HepG2 (cell line): ENCODE measurements around the gene C14orf93. TPM values are rescaled to one million over a fixed set of nuclear protein-coding genes. Genes with fewer than 3 reads are reported as not detected.

Experiments
- ATAC-seq: fragments of 200-7000 bp; cut with Tn5 transposase; 3 replicates; pipeline ENCODE4 v1.9.1; 2020; ENCODE audit warnings: mild to moderate bottlenecking, moderate library complexity
- BruUV-seq: library from RNA; stranded (reverse); fragments of 400-500 nt; replicated peaks from 2 replicates; lab custom pipeline; 2021; lab: Mats Ljungman, UMichigan
- CTCF ChIA-PET: fragments of 300-600 bp; formaldehyde crosslinking; extraction: SDS; loops from one replicate; lab custom pipeline; 2021; ENCODE audit warnings: low total read pairs, inconsistent platforms, low intra/inter-chr PET ratio; lab: Yijun Ruan, JAX
- POLR2A ChIA-PET: fragments of 350-600 bp; sonication (Branson Sonifier 250); formaldehyde crosslinking; loops from one replicate; lab custom pipeline; 2020; ENCODE audit warnings: antibody characterized with exemption, inconsistent platforms; lab: Yijun Ruan, JAX
- DNase-seq: peaks from one replicate; pipeline ENCODE4 v3.0.0-alpha.2; 2015; ENCODE audit warnings: low spot score
- FAIRE-seq: peaks from 3 replicates; lab custom pipeline; 2011; peaks lifted over from hg19 to GRCh38; lab: Jason Lieb, UNC
- H2AFZ ChIP-seq: one replicate; pipeline ENCODE4 v1.6.1; 2011; ENCODE audit warnings: low read length, inconsistent platforms
- H3K27ac ChIP-seq: fragments of 300-600 bp; 3 replicates; pipeline ENCODE4 v1.8.0; 2011; ENCODE audit warnings: mixed run types, mild to moderate bottlenecking, mixed read lengths, low read length, inconsistent platforms; ENCODE audit not compliant: insufficient read depth; ENCODE audit errors: extremely low read length
- H3K27me3 ChIP-seq, 2 experiments: fragments of 200-600 bp in 1 of 2; 2 replicates in 1 of 2; 3 replicates in 1 of 2; pipeline versions ENCODE4 v1.6.0 to v1.8.0; 2011; ENCODE audit warnings: low read length in 2 of 2, mild to moderate bottlenecking in 2 of 2, moderate library complexity in 2 of 2, inconsistent platforms in 1 of 2; ENCODE audit not compliant: insufficient read depth in 2 of 2, control insufficient read depth in 1 of 2
- H3K36me3 ChIP-seq, 2 experiments: fragments of 200-600 bp in 1 of 2; replicated peaks in 1 of 2; 2 replicates in 1 of 2; 3 replicates in 1 of 2; pipeline versions ENCODE4 v1.5.1 to v1.8.0; 2011; ENCODE audit warnings: low read length in 2 of 2, inconsistent platforms in 1 of 2; ENCODE audit not compliant: insufficient read depth in 2 of 2, control insufficient read depth in 1 of 2
- H3K4me1 ChIP-seq: 2 replicates; pipeline ENCODE4 v1.5.1; 2012; ENCODE audit warnings: low read length, inconsistent platforms; ENCODE audit not compliant: insufficient read depth
- H3K4me2 ChIP-seq: 2 replicates; pipeline ENCODE4 v1.6.0; 2011; ENCODE audit warnings: low read depth, low read length, inconsistent platforms
- H3K4me3 ChIP-seq, 3 experiments: fragments of 200-600 bp in 1 of 3; sonication (generic), shearing (Covaris generic) in 1 of 3; replicated peaks in 1 of 3; 2 replicates each; pipeline ENCODE4 v1.5.1; 2011 to 2016; ENCODE audit warnings: low read length in 3 of 3, inconsistent platforms in 2 of 3, low read depth in 2 of 3, mild to moderate bottlenecking in 2 of 3, control low read depth in 1 of 3, mixed read lengths in 1 of 3; ENCODE audit not compliant: insufficient read depth in 1 of 3
- H3K79me2 ChIP-seq: one replicate; pipeline ENCODE4 v1.6.1; 2011; ENCODE audit warnings: low read length, inconsistent platforms; ENCODE audit not compliant: insufficient read depth
- H3K9ac ChIP-seq: 2 replicates; pipeline ENCODE4 v1.6.0; 2011; ENCODE audit warnings: mild to moderate bottlenecking, low read depth, low read length, inconsistent platforms; ENCODE audit not compliant: insufficient read depth
- H3K9me3 ChIP-seq: 2 replicates; pipeline ENCODE4 v1.5.1; 2012; ENCODE audit warnings: mild to moderate bottlenecking, low read length
- H4K20me1 ChIP-seq: 2 replicates; pipeline ENCODE4 v1.6.0; 2011; ENCODE audit warnings: inconsistent platforms, mild to moderate bottlenecking, low read length, moderate library complexity; ENCODE audit not compliant: insufficient read depth
- ELF4 ChIP-seq: sonication (generic); formaldehyde crosslinking; IDR thresholded peaks from 2 replicates; pipeline ENCODE4 v1.5.0; 2020; ENCODE audit warnings: missing genetic modification reagents, mild to moderate bottlenecking, moderate library complexity, borderline replicate concordance
- HOXA9 ChIP-seq: sonication (generic); formaldehyde crosslinking; IDR thresholded peaks from 2 replicates; pipeline ENCODE4 v1.8.1; 2022; ENCODE audit warnings: missing genetic modification reagents, mild to moderate bottlenecking, moderate library complexity, borderline replicate concordance
- JUNB ChIP-seq: sonication (generic); formaldehyde crosslinking; IDR thresholded peaks from 2 replicates; pipeline ENCODE4 v1.8.0; 2022; ENCODE audit warnings: missing genetic modification reagents, mild to moderate bottlenecking, borderline replicate concordance
- POGZ ChIP-seq: sonication (generic); formaldehyde crosslinking; IDR thresholded peaks from 2 replicates; pipeline ENCODE4 v1.4.0; 2020; ENCODE audit warnings: mild to moderate bottlenecking, missing genetic modification reagents
- YY1 ChIP-seq: IDR thresholded peaks from 2 replicates; pipeline ENCODE4 v1.6.1; 2011; ENCODE audit warnings: low read length, low read depth, moderate library complexity, mild to moderate bottlenecking; ENCODE audit not compliant: insufficient read depth, insufficient replicate concordance
- ZNF101 ChIP-seq: sonication (generic); formaldehyde crosslinking; IDR thresholded peaks from 2 replicates; pipeline ENCODE4 v1.4.0; 2020; ENCODE audit warnings: mild to moderate bottlenecking, low read depth, missing genetic modification reagents, borderline replicate concordance
- ZNF3 ChIP-seq: IDR thresholded peaks from 2 replicates; pipeline ENCODE4 v1.7.0; 2017; ENCODE audit warnings: inconsistent platforms
- ZNF546 ChIP-seq: sonication (generic); formaldehyde crosslinking; conservative IDR thresholded peaks from 2 replicates; pipeline ENCODE4 v1.8.1; 2023; ENCODE audit warnings: mild to moderate bottlenecking, missing genetic modification reagents
- ZNF775 ChIP-seq: sonication (generic); formaldehyde crosslinking; IDR thresholded peaks from 2 replicates; pipeline ENCODE4 v1.4.0; 2020; ENCODE audit warnings: missing genetic modification reagents, mild to moderate bottlenecking, moderate library complexity, borderline replicate concordance
- WGBS: methylation state at CpG from one replicate; pipeline ENCODE4 v1.1.6; 2017; ENCODE audit warnings: low lambda C conversion rate; 5-methylcytosine and 5-hydroxymethylcytosine counted together
- in situ Hi-C: cut with HindIII; loops from 2 replicates; pipeline ENCODE4 v1.10.0; 2017; ENCODE audit warnings: low pct_unique_long_range_greater_than_20kb; ENCODE audit not compliant: extremely low pct_ligation_motif_present
- intact Hi-C: fragments of 100-400 bp; cut with micrococcal nuclease; formaldehyde crosslinking; loops from one replicate; pipeline ENCODE4 v1.10.0; 2022; ENCODE audit not compliant: unreplicated experiment
- polyA plus RNA-seq, 8 experiments: library from polyadenylated mRNA; depleted of rRNA in 3 of 8; stranded (reverse) in 7 of 8; unstranded in 1 of 8; fragments of >200 nt; fragmentation: Illumina TruSeq in 4 of 8; extraction: Trizol in 4 of 8; gene quantifications; 2 replicates each; pipeline versions ENCODE4 v1.2.1 to v1.2.3, GENCODE V29; 2011 to 2016; ENCODE audit warnings: low read depth in 4 of 8, missing spikeins in 1 of 8, mixed read lengths in 1 of 8; ENCODE audit not compliant: insufficient read depth in 1 of 8
- total RNA-seq, 5 experiments: library from RNA; depleted of rRNA; stranded (reverse); fragments of >200 nt; fragmentation: Illumina TruSeq; extraction: Trizol; gene quantifications; 2 replicates each; pipeline ENCODE4 v1.2.3, GENCODE V29; 2016; ENCODE audit warnings: low read depth in 1 of 5
- TF ChIP-seq, protein P1 (sequence below): sonication (generic); formaldehyde crosslinking; IDR thresholded peaks from 2 replicates; pipeline ENCODE4 v1.8.1; 2023; ENCODE audit warnings: mild to moderate bottlenecking, missing genetic modification reagents, borderline replicate concordance

C14orf93 gene
- total and polyA plus RNA-seq, 2 of the 13 experiments (the other 11 are each of a cell fraction or from before 2014, with no cell fraction given) = 11.4 to 22.5 TPM

DNA sequence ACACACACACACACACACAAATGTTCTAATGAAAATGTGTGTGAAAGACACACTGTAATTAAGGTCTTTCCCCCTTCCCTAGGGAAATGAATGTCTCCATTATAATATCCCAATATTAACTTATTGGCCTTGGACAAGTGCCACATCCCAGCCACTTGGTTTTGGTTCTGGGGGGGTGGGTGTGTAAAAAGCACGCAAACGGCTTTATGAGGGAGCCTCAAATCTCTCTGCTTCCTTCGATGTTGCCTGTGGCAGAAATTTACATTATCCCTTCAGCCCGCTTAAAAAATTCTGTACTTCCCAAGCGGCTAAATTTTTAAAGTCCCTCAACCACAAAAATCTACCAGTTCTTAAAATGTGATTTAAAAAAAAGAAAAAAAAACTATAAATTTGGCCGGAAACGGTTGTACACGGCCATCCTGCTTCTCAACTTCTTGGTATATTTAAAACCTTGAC, 432 bp downstream of the C14orf93 start (continued):
- no peak for TF ChIP-seq ZNF101 (CRISPR knock-in tag)
- TF ChIP-seq POGZ (CRISPR knock-in tag) = 0 out of 2 replicates have a peak, but pooled peaks have one; percentile 3
- TF ChIP-seq, protein P1, sequence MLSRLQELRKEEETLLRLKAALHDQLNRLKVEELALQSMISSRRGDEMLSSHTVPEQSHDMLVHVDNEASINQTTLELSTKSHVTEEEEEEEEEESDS (CRISPR knock-in tag) = no peak
- no peak for TF ChIP-seq YY1
- TF ChIP-seq ZNF3 = no peak
- TF ChIP-seq ELF4 (CRISPR knock-in tag) = 0 out of 2 replicates have a peak, but pooled peaks have one; percentile 55

DNA sequence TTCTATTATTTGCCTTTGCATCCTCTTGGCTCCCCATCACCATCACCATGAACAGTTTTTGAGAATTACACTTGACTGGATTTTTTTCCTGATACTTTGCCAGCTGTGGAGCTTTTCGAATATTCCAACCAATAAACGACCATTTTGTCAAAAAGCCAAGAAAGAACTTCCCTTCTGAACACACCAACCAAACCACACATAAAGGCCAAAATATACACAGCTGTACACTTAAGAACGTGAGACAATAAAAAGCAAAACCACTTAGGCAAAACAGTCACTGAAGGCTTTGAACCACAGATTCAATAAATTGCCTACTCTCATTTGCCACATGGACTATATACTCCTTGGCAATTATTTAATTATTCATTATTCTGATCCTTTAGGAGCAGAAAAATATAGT, 1.1 kb downstream of the C14orf93 start:
- H3K27ac ChIP-seq = no peak overlapping the region
- H3K4me3 ChIP-seq = peak overlapping the region in 2 of 3 experiments; percentile 76 to 77; a peak in 2 of 6 replicates
- intact Hi-C loops (loop anchor here (5.0 kb wide), 1 partner anchor 412 kb away; the partner anchor contains the start of gene ABHD4), in situ Hi-C loops (no loop called here)
- H2AFZ ChIP-seq = no peak overlapping the region
- ChIA-PET POLR2A (interaction anchor here (1.1 to 4.1 kb wide), 8 partner anchors 7 to 419 kb away, joined by 3 to 561 read pairs (median 39); partner anchors contain the start of genes ACIN1, AJUBA, C14orf119 and CDH24), CTCF (no interaction called here)
- H3K27me3 ChIP-seq = no peaks in the 10 kb centered on the region; a peak in 1 of 5 replicates
- H3K79me2 ChIP-seq = peaks cover 2% of the 10 kb centered on the region
- DNase-seq = no peak
- H3K4me1 ChIP-seq = peaks cover 64% of the 10 kb centered on the region
- 0 out of 2 replicates have a peak overlapping the region, but pooled peaks have one; percentile 72 for H3K9ac ChIP-seq
- BruUV-seq = no TSS peak
- no peak for FAIRE-seq
- H4K20me1 ChIP-seq = no peaks in the 10 kb centered on the region
- WGBS = 76% methylated on average over 3 of the region's 3 CpGs
- ATAC-seq = no peak
- H3K36me3 ChIP-seq = no peaks in the 10 kb centered on the region
- H3K4me2 ChIP-seq = peak overlapping the region; percentile 99
- TF ChIP-seq ZNF546 (CRISPR knock-in tag) (0 out of 2 replicates have a peak, but pooled peaks have one; percentile 7), ZNF775 (no peak), JUNB (CRISPR knock-in tag) (peak; percentile 20; the same call in 1 of the 2 replicates), HOXA9 (0 out of 2 replicates have a peak, but pooled peaks have one; percentile 32)
- no peaks in the 10 kb centered on the region for H3K9me3 ChIP-seq
